ENCODE measurements around the gene MDGA2. TPM values are rescaled to one million over a fixed set of nuclear protein-coding genes. Genes with fewer than 3 reads are reported as not detected.

Gene MDGA2
- total RNA-seq, 2 experiments from 2014 or later: not detected

GRCh38 chr14:47509957-47510356, 165.4 kb downstream of the MDGA2 start:
- ChIA-PET CTCF (no interaction called here), POLR2A (no interaction called here)

- ChIA-PET CTCF (no interaction called here), POLR2A (no interaction called here)
Observed at GRCh38 chr14:47507861-47508260, 167.5 kb downstream of the MDGA2 start.

GRCh38 chr14:47500369-47500768, 175.0 kb downstream of the MDGA2 start:
- CTCF ChIA-PET: no interaction called here
- POLR2A ChIA-PET: no interaction called here

GRCh38 chr14:47490766-47491165, 184.6 kb downstream of the MDGA2 start:
- POLR2A ChIA-PET: no interaction called here
- CTCF ChIA-PET: no interaction called here

GRCh38 chr14:47490353-47490752, 185.1 kb downstream of the MDGA2 start:
- ChIA-PET CTCF (no interaction called here), POLR2A (no interaction called here)

- ChIA-PET POLR2A (no interaction called here), CTCF (no interaction called here)
Observed at GRCh38 chr14:47485421-47485820, 190.0 kb downstream of the MDGA2 start.

- ChIA-PET CTCF (no interaction called here), POLR2A (no interaction called here)
Observed at GRCh38 chr14:47483449-47483848, 192.0 kb downstream of the MDGA2 start.

GRCh38 chr14:47471075-47471474, 204.3 kb downstream of the MDGA2 start:
- CTCF ChIA-PET: no interaction called here
- POLR2A ChIA-PET: no interaction called here

GRCh38 chr14:47466916-47467315, 208.5 kb downstream of the MDGA2 start:
- ChIA-PET POLR2A (no interaction called here), CTCF (no interaction called here)

- ChIA-PET CTCF (no interaction called here), POLR2A (no interaction called here)
Observed at GRCh38 chr14:47454025-47454424, 221.4 kb downstream of the MDGA2 start.

- ChIA-PET CTCF (no interaction called here), POLR2A (no interaction called here)
Observed at GRCh38 chr14:47447076-47447475, 228.3 kb downstream of the MDGA2 start.

- ChIA-PET CTCF (no interaction called here), POLR2A (no interaction called here)
Observed at GRCh38 chr14:47442211-47442610, 233.2 kb downstream of the MDGA2 start.

GRCh38 chr14:47439953-47440352, 235.5 kb downstream of the MDGA2 start:
- ChIA-PET POLR2A (no interaction called here), CTCF (no interaction called here)

- ChIA-PET CTCF (no interaction called here), POLR2A (no interaction called here)
Observed at GRCh38 chr14:47438650-47439140, 236.7 kb downstream of the MDGA2 start.

GRCh38 chr14:47435331-47435965, 240.0 kb downstream of the MDGA2 start:
- ChIA-PET CTCF (no interaction called here), POLR2A (no interaction called here)

GRCh38 chr14:47427629-47428028, 247.8 kb downstream of the MDGA2 start:
- POLR2A ChIA-PET: no interaction called here
- CTCF ChIA-PET: no interaction called here

GRCh38 chr14:47425302-47425701, 250.1 kb downstream of the MDGA2 start:
- ChIA-PET POLR2A (no interaction called here), CTCF (no interaction called here)

- ChIA-PET CTCF (no interaction called here), POLR2A (no interaction called here)
Observed at GRCh38 chr14:47422191-47422590, 253.2 kb downstream of the MDGA2 start.

- CTCF ChIA-PET: no interaction called here
- POLR2A ChIA-PET: no interaction called here
Observed at GRCh38 chr14:47411523-47411922, 263.9 kb downstream of the MDGA2 start.

GRCh38 chr14:47392326-47392725, 283.1 kb downstream of the MDGA2 start:
- CTCF ChIA-PET: no interaction called here
- POLR2A ChIA-PET: no interaction called here

- ChIA-PET POLR2A (no interaction called here), CTCF (no interaction called here)
Observed at GRCh38 chr14:47390831-47391504, 284.4 kb downstream of the MDGA2 start.

GRCh38 chr14:47389535-47389934, 285.9 kb downstream of the MDGA2 start:
- ChIA-PET CTCF (no interaction called here), POLR2A (no interaction called here)

All from activated CD8-positive, alpha-beta memory T cell treated with anti-CD3 and anti-CD28 coated beads for 36 hours (primary cell).